Measurements from ENCODE around the gene ABCA3.

ABCA3 gene

DNA sequence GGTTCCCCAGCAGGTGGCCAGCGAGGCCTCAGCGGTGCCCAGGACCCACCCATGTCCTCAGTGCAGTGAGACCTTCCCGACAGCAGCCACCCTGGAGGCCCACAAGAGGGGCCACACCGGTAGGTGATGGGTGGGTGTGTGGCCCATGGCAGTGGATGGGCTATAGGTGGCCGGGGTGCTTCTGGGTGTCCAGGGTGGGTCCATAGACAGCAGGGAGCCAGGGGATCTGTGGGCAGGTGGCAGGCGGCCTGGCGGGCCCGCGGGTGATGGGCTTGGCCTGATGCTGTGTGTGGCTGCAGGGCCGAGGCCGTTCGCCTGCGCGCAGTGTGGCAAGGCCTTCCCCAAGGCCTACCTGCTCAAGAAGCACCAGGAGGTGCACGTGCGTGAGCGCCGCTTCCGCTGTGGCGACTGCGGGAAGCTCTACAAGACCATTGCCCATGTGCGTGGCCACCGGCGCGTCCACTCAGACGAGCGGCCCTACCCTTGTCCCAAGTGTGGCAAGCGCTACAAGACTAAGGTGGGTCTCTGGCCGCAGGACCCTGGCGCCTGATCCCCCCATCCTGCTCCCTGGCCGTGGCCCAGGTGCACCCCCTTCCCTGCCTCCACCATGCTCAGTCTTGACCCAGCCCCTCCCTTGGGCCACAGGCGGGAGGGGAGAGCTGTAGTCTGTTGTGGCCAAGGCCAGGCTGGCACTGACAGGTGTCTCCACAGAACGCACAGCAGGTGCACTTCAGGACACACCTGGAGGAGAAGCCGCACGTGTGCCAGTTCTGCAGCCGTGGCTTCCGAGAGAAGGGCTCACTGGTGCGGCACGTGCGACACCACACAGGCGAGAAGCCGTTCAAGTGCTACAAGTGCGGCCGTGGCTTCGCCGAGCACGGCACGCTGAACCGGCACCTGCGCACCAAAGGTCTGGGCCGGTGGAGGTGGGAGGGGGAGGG, 106.4 kb downstream of the ABCA3 start:
- no peak for DNase-seq

DNA sequence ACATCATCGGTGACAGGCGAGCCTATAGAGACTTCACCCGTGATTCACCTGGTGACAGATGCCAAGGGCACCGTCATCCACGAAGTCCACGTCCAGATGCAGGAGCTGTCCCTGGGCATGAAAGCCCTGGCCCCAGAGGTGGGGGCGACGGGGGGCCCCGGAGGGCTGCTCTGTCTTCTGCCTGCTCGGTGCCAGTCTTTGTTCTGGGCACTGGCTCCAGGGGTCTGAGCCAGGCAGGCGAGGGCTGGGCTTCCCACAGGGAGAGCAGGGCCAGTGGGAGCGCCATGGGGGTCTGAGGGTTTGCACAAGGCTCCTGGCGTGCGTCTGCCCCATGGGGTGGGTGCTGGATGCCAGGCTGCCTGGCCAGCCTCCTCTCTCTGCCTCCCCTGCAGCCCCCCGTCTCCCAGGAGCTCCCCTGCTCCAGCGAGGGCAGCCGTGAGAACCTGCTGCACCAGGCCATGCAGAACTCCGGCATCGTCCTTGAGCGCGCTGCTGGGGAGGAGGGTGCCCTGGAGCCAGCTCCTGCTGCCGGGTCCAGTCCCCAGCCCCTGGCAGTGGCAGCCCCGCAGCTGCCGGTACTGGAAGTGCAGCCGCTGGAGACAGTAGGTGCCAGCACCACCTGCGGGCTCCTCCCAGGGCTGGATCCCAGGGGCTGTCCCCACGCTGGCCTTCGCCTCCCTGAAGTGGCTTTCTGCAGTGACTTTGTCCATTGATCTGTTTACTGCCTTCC, 107.3 kb downstream of the ABCA3 start:
- DNase-seq: no peak

DNA sequence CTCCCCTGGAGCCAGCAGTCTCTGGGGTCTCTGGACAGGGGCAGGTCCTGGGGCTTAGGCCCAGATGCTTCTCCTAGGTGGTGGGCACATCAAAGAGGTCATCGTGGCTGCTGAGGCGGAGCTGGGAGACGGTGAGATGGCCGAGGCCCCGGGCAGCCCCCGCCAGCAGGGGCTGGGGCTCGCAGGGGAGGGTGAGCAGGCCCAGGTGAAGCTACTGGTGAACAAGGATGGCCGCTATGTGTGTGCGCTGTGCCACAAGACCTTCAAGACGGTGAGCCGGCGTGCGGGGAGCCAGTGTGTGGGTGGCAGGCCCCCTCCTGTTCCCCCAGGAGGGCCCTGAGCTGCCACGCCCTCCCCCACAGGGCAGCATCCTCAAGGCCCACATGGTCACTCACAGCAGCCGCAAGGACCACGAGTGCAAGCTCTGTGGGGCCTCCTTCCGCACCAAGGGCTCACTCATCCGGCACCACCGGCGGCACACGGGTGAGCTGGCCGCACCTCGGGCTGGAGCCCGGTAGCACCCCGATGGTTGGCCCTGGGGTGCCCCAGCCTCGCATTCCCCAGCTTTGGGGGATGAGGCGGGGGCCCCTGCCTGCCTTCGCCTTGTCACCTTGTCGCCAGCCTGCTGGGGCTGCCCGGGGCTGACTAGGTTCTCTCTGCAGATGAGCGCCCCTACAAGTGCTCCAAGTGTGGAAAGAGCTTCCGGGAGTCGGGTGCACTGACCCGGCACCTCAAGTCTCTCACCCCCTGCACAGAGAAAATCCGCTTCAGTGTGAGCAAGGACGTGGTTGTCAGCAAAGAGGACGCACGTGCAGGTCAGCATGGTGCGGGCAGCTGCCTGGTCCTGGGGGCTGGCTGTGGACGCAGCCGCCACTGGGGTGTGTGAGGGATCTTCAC, 108.2 kb downstream of the ABCA3 start:
- DNase-seq: no peak

DNA sequence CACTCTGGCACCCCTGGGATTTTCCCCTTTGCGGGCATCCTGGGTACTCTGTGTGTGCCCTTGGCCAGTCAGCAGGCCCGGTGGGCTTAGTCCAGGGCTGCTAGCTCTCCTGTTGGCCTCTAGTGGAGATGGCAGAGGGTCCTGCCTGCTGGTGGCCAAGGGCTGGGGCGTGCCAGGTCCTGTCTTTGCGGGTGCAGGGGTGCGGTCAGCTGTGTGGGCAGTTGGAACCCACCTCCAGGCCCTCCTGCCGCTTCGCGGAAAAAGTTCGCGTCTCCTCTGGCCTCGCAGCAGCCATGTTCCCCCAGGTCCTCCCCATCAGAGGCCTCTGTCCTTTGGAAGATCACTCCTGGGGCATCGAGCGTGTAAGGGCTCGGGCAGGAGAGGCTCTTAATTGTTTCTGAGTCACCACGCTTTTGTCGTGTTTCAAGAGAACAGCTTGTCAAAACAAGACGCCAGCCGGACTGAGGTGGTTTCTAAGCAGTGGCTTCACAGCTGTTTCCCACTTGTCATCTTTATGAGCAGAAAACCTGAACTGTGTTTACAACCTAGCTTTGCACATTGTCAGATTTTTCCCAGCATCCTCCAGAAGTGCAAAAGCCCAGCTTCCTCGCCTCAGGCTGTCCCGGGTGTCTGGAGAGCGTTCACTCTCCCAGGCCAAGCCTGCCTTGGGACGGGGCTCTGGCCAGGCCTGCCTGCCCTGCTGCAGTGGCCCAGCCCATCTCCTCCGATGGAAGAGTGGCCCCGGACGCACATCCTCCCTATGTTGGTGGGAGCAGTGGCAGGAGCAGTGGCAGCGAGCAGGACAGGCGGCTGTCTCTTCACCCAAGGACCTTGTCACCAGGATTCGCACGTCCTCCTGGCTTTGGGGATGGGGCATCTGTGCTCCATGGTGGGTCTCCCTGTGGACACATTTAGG, 109.3 kb downstream of the ABCA3 start:
- DNase-seq: no peak

GRCh38 chr16:2230376-2230775, 110.2 kb downstream of the ABCA3 start:
- DNase-seq: no peak

DNA sequence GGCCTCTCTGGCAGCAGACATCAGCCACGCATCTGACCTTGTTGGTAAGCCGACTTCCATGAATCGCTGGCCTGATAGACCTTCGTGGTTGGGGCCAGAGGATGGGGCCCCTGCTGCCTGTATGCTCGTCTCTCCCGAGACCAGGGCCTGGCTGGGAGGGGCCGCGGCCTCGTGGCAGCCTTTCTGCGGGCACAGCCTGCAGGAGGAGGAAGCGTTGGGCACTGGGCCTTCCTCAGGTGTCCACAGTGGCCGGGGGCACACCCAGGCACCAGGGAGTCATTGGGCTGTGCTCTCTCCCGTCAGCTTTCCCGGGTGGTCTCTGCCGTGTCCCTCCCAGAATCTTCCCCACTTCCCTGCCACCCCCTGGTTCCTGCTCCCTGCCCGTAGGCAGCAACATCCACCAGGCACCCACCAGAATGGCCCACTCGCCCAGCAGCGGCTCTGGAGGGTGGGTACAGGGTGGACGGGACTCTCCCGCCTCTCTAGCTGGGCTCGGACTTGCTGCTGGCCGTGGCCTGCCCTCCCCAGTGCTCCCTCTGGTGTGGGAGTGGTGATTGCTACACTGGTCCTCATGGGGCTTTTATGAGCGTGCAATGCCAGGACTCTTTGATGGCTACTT, 110.8 kb downstream of the ABCA3 start:
- no peak for DNase-seq

DNA sequence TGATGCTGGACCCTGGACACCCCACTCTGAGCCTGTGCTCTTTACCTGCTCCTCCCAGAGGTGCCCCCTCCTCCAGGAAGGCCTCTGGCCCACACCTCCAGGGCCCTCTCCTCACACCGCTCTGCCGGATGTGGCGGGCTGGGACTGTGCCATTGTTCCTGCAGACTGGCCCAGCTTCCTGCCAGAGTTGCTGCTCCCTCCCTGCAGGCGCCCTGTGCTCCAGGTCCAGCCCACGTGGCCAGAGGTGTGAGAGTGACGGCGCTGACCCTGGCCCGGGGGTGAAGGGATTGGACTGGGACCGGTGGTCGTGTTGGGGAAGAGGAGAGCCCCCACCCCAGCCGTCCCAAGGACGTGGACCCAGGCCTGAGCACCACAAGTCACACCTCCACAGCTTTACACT, 111.4 kb downstream of the ABCA3 start:
- DNase-seq: no peak

- no peak for DNase-seq
Observed at GRCh38 chr16:2228161-2228824, 112.2 kb downstream of the ABCA3 start.

- DNase-seq: no peak
Observed at GRCh38 chr16:2226918-2227317, 113.6 kb downstream of the ABCA3 start.

DNA sequence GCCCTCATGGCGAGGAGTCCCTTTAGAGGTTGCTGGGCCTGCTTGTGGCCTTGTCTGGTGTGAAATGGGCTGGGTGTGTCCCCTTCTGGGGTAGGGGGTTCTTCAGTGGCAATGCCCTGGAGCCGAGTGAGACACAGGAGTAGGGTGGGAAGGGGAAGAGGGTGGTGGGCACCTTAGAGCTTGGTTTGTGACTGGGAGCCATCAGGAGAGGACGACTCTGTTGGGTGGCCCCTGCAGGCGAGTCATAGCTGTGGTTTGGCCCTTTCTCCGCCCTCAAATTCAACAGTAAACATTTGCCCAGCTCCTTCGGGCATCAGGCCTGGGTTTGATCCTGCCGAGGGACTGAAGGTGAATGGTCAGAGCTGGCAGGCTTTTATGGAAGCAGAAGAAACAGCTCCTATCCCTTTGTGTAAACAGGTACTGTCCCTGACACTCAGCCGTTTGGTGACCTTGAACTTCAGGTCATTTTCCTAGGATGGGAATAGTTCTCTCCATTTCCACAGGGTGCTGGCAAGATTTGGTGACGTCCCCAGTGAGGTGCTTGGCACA, 114.2 kb downstream of the ABCA3 start:
- DNase-seq: no peak

All from inflammatory macrophage treated with lipopolysaccharide for 4 hours (primary cell).